ENCODE data around the gene FPR3. TPM values are rescaled to one million over a fixed set of nuclear protein-coding genes. Genes with fewer than 3 reads are reported as not detected.

The FPR3 gene
- total and polyA plus RNA-seq, 9 of the 15 experiments (the other 6 are each of a cell fraction or from before 2014, with no cell fraction given), result 0.08 to 0.51 (median 0.22) TPM; not detected in 1

- H3K27ac ChIP-seq (ENCODE audit: extremely low read depth, low read depth, low read length), result no peak overlapping the region
- H3K4me2 ChIP-seq (ENCODE audit: insufficient read depth, low read length), result no peak overlapping the region
- ChIA-PET CTCF (ENCODE audit: low intra/inter-chr PET ratio) (no interaction called here), POLR2A (no interaction called here)
- no peaks in the 10 kb centered on the region for H3K36me3 ChIP-seq (ENCODE audit: control insufficient read depth, insufficient read depth, low read length)
- 54% methylated on average over 11 of the region's 11 CpGs for WGBS (ENCODE audit: insufficient coverage, low coverage, missing lambda C conversion rate)
- DNase-seq (ENCODE audit: extremely low read depth in 1 of 4, low spot score in 3 of 4) (no peak), ATAC-seq (no peak), FAIRE-seq (no peak)
- intact Hi-C loops (cut with micrococcal nuclease) (no loop called here), in situ Hi-C loops (cut with MboI) (no loop called here)
- peaks cover 3 to 27% of the 10 kb centered on the region in 2 experiments; a peak in 4 of 5 replicates for H3K4me1 ChIP-seq (replicated peaks in 1 of 2; ENCODE audit: control insufficient read depth in 2 of 2, insufficient read depth in 2 of 2, low read length in 2 of 2)
- H3K9me3 ChIP-seq (replicated peaks; ENCODE audit: control insufficient read depth, insufficient read depth, low read depth, low read length), result peaks cover 2% of the 10 kb centered on the region; the same call in 1 of the 2 replicates
- 0 out of 2 replicates have a peak, but pooled peaks have one; percentile 9 for TF ChIP-seq SPI1 (IDR thresholded peaks at IDR 0.05; ENCODE audit: borderline replicate concordance, low read depth, low read length)
- TF ChIP-seq HDAC8 (tag; IDR thresholded peaks at IDR 0.05), result no peak
- no peak overlapping the region for H3K9ac ChIP-seq (ENCODE audit: insufficient read depth in 1 of 2, low read depth in 2 of 2, low read length in 2 of 2)
- no peak overlapping the region for H3K4me3 ChIP-seq
- no peak overlapping the region for H2AFZ ChIP-seq (ENCODE audit: low read depth, low read length)
- BruUV-seq (replicated peaks), result no TSS peak
- H3K9me1 ChIP-seq (ENCODE audit: control insufficient read depth, insufficient read depth, low read length), result no peaks in the 10 kb centered on the region
- H4K20me1 ChIP-seq (replicated peaks; ENCODE audit: control insufficient read depth, insufficient read depth, low read length), result no peaks in the 10 kb centered on the region
- H3K27me3 ChIP-seq (ENCODE audit: control insufficient read depth in 2 of 2, insufficient read depth in 2 of 2, low read length in 2 of 2), result no peaks in the 10 kb centered on the region
- H3K79me2 ChIP-seq (ENCODE audit: control insufficient read depth, insufficient read depth, low read length), result no peaks in the 10 kb centered on the region
These were observed 16.4 kb downstream of the FPR3 start for GRCh38 chr19:51811344-51811743.

DNA sequence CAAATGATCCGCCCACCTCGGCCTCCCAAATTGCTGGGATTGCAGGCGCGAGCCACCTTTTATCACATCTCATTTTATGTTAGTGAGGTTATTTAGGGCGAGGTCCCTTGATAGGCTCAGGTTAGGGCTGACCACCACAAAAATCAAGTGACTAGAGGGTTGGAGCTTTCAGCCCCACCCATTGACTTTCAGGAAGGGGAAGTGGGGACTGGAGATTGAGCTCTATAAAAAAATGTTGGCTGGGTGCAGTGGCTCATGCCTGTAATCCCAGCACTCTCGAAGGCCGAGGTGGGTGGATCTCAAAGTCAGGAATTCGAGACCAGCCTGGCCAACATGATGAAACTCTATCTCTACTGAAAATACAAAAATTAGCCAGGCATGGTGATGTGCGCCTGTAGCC lies 20.1 kb downstream of the FPR3 start:
- no peaks in the 10 kb centered on the region for H3K9me1 ChIP-seq (ENCODE audit: control insufficient read depth, insufficient read depth, low read length)
- H3K9me3 ChIP-seq (replicated peaks; ENCODE audit: control insufficient read depth, insufficient read depth, low read depth, low read length), result peaks cover 2% of the 10 kb centered on the region; the same call in 1 of the 2 replicates
- intact Hi-C loops (cut with micrococcal nuclease) (no loop called here), in situ Hi-C loops (cut with MboI) (no loop called here)
- no peak overlapping the region for H3K4me2 ChIP-seq (ENCODE audit: insufficient read depth, low read length)
- H2AFZ ChIP-seq (ENCODE audit: low read depth, low read length), result no peak overlapping the region
- no peak for DNase-seq (ENCODE audit: extremely low read depth in 1 of 4, low spot score in 3 of 4)
- no peak for FAIRE-seq
- no peaks in the 10 kb centered on the region for H3K79me2 ChIP-seq (ENCODE audit: control insufficient read depth, insufficient read depth, low read length)
- ChIA-PET CTCF (ENCODE audit: low intra/inter-chr PET ratio) (no interaction called here), POLR2A (interaction anchor here (0.5 kb wide), 1 partner anchor 374 kb away, joined by 4 read pairs; no protein-coding TSS in a partner anchor)
- H3K4me3 ChIP-seq, result no peak overlapping the region
- H3K27me3 ChIP-seq (ENCODE audit: control insufficient read depth in 2 of 2, insufficient read depth in 2 of 2, low read length in 2 of 2), result no peaks in the 10 kb centered on the region
- no peak overlapping the region for H3K9ac ChIP-seq (ENCODE audit: insufficient read depth in 1 of 2, low read depth in 2 of 2, low read length in 2 of 2)
- H3K27ac ChIP-seq (ENCODE audit: extremely low read depth, low read depth, low read length), result no peak overlapping the region
- peaks cover 0 to 3% of the 10 kb centered on the region in 2 experiments; a peak in 2 of 5 replicates for H3K4me1 ChIP-seq (replicated peaks in 1 of 2; ENCODE audit: control insufficient read depth in 2 of 2, insufficient read depth in 2 of 2, low read length in 2 of 2)
- TF ChIP-seq ZNF778 (CRISPR knock-in tag; IDR thresholded peaks at IDR 0.05) (no peak), IRF1 (CRISPR knock-in tag; IDR thresholded peaks at IDR 0.05; ENCODE audit: borderline replicate concordance) (no peak), CHD4 (IDR thresholded peaks at IDR 0.05; ENCODE audit: insufficient read depth, insufficient replicate concordance, low read depth, low read length, poor library complexity, severe bottlenecking) (no peak), SPI1 (IDR thresholded peaks at IDR 0.05; ENCODE audit: borderline replicate concordance, low read depth, low read length) (peak; percentile 52; the same call in 1 of the 2 replicates), STAT6 (CRISPR knock-in tag; IDR thresholded peaks at IDR 0.05) (no peak), PTTG1 (tag; IDR thresholded peaks at IDR 0.05; ENCODE audit: low read depth) (no peak), ZKSCAN3 (CRISPR knock-in tag; IDR thresholded peaks at IDR 0.05) (no peak)
- TF ChIP-seq, protein P1, sequence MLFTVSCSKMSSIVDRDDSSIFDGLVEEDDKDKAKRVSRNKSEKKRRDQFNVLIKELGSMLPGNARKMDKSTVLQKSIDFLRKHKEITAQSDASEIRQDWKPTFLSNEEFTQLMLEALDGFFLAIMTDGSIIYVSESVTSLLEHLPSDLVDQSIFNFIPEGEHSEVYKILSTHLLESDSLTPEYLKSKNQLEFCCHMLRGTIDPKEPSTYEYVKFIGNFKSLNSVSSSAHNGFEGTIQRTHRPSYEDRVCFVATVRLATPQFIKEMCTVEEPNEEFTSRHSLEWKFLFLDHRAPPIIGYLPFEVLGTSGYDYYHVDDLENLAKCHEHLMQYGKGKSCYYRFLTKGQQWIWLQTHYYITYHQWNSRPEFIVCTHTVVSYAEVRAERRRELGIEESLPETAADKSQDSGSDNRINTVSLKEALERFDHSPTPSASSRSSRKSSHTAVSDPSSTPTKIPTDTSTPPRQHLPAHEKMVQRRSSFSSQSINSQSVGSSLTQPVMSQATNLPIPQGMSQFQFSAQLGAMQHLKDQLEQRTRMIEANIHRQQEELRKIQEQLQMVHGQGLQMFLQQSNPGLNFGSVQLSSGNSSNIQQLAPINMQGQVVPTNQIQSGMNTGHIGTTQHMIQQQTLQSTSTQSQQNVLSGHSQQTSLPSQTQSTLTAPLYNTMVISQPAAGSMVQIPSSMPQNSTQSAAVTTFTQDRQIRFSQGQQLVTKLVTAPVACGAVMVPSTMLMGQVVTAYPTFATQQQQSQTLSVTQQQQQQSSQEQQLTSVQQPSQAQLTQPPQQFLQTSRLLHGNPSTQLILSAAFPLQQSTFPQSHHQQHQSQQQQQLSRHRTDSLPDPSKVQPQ (CRISPR knock-in tag; IDR thresholded peaks at IDR 0.05; ENCODE audit: borderline replicate concordance), result no peak
- ATAC-seq, result no peak
- WGBS (ENCODE audit: insufficient coverage, low coverage, missing lambda C conversion rate), result 19% methylated on average over 9 of the region's 9 CpGs
- no peaks in the 10 kb centered on the region for H4K20me1 ChIP-seq (replicated peaks; ENCODE audit: control insufficient read depth, insufficient read depth, low read length)
- no peaks in the 10 kb centered on the region for H3K36me3 ChIP-seq (ENCODE audit: control insufficient read depth, insufficient read depth, low read length)
- BruUV-seq (replicated peaks), result no TSS peak
